H9 (cell line): Measurements from ENCODE around the gene CSF1R. TPM values are rescaled to one million over a fixed set of nuclear protein-coding genes. Genes with fewer than 3 reads are reported as not detected.

Source experiments
- DNase-seq: peaks from one replicate; pipeline ENCODE4 v3.0.0-alpha.2; 2017
- H2AFZ ChIP-seq: one replicate; pipeline ENCODE4 v1.6.1; 2013; ENCODE audit warnings: mild to moderate bottlenecking, low read length, control low read depth, moderate library complexity
- H2AK5ac ChIP-seq: 2 replicates; pipeline ENCODE4 v1.6.1; 2013; ENCODE audit warnings: low read length, control low read depth, mixed read lengths; ENCODE audit not compliant: insufficient read length
- H2BK120ac ChIP-seq: one replicate; pipeline ENCODE4 v1.6.1; 2013; ENCODE audit warnings: low read depth, mild to moderate bottlenecking, low read length, control low read depth, inconsistent platforms; ENCODE audit not compliant: poor library complexity, severe bottlenecking
- H2BK12ac ChIP-seq: 2 replicates; pipeline ENCODE4 v1.6.1; 2013; ENCODE audit warnings: low read length, control low read depth, mixed read lengths, low read depth; ENCODE audit not compliant: insufficient read length
- H2BK15ac ChIP-seq: 2 replicates; pipeline ENCODE4 v1.6.1; 2013; ENCODE audit warnings: low read depth, low read length, control low read depth
- H2BK20ac ChIP-seq: one replicate; pipeline ENCODE4 v1.6.1; 2013; ENCODE audit warnings: low read depth, mild to moderate bottlenecking, low read length, control low read depth, inconsistent platforms; ENCODE audit not compliant: poor library complexity, severe bottlenecking
- H2BK5ac ChIP-seq: 2 replicates; pipeline ENCODE4 v1.6.1; 2013; ENCODE audit warnings: low read length, control low read depth, mixed read lengths; ENCODE audit not compliant: insufficient read length
- H3K14ac ChIP-seq: 2 replicates; pipeline ENCODE4 v1.6.1; 2013; ENCODE audit warnings: low read length, control low read depth; ENCODE audit not compliant: insufficient read depth
- H3K18ac ChIP-seq: 2 replicates; pipeline ENCODE4 v1.6.1; 2013; ENCODE audit warnings: low read depth, mild to moderate bottlenecking, mixed read lengths, low read length, control low read depth; ENCODE audit not compliant: insufficient read length
- H3K23ac ChIP-seq: 2 replicates; pipeline ENCODE4 v1.6.1; 2013; ENCODE audit warnings: low read length, control low read depth, mixed read lengths, low read depth; ENCODE audit not compliant: insufficient read length
- H3K23me2 ChIP-seq: 2 replicates; pipeline ENCODE4 v1.6.1; 2013; ENCODE audit warnings: low read depth, mild to moderate bottlenecking, mixed read lengths, low read length, control low read depth; ENCODE audit not compliant: insufficient read length, poor library complexity, severe bottlenecking
- H3K27ac ChIP-seq: 2 replicates; pipeline ENCODE4 v1.5.1; 2013; ENCODE audit warnings: low read length, control low read depth, mixed read lengths, low read depth; ENCODE audit not compliant: insufficient read length
- H3K27me3 ChIP-seq: 2 replicates; pipeline ENCODE4 v1.6.1; 2013; ENCODE audit warnings: low read length, control low read depth, inconsistent platforms; ENCODE audit not compliant: insufficient read depth
- H3K4ac ChIP-seq: 2 replicates; pipeline ENCODE4 v1.6.1; 2013; ENCODE audit warnings: low read depth, mild to moderate bottlenecking, control low read depth, inconsistent platforms, low read length, moderate library complexity
- H3K4me1 ChIP-seq: 2 replicates; pipeline ENCODE4 v1.6.1; 2013; ENCODE audit warnings: low read length, control low read depth, inconsistent platforms; ENCODE audit not compliant: insufficient read depth
- H3K4me2 ChIP-seq: 2 replicates; pipeline ENCODE4 v1.6.1; 2013; ENCODE audit warnings: low read length, control low read depth, mixed read lengths; ENCODE audit not compliant: insufficient read length, insufficient read depth
- H3K56ac ChIP-seq: 2 replicates; pipeline ENCODE4 v1.6.1; 2013; ENCODE audit warnings: low read depth, mild to moderate bottlenecking, mixed read lengths, low read length, control low read depth; ENCODE audit not compliant: insufficient read length
- H3K79me1 ChIP-seq: 2 replicates; pipeline ENCODE4 v1.6.1; 2013; ENCODE audit warnings: low read depth, mild to moderate bottlenecking, moderate library complexity, low read length, control low read depth, inconsistent platforms; ENCODE audit not compliant: insufficient read depth, poor library complexity, severe bottlenecking
- H3K79me2 ChIP-seq: 2 replicates; pipeline ENCODE4 v1.6.1; 2013; ENCODE audit warnings: low read length, control low read depth, inconsistent platforms; ENCODE audit not compliant: insufficient read depth
- H3K9ac ChIP-seq: 2 replicates; pipeline ENCODE4 v1.6.1; 2013; ENCODE audit warnings: low read length, control low read depth, mixed read lengths; ENCODE audit not compliant: insufficient read length; ENCODE audit errors: extremely low read depth
- H3K9me3 ChIP-seq: one replicate; pipeline ENCODE4 v1.6.1; 2013; ENCODE audit warnings: low read depth, low read length, inconsistent platforms; ENCODE audit not compliant: control insufficient read depth
- H3T11ph ChIP-seq: one replicate; pipeline ENCODE4 v1.6.1; 2013; ENCODE audit warnings: mild to moderate bottlenecking, low read length, control low read depth, inconsistent platforms
- H4K20me1 ChIP-seq: one replicate; pipeline ENCODE4 v1.6.1; 2013; ENCODE audit not compliant: control insufficient read depth, insufficient read length, insufficient read depth
- H4K5ac ChIP-seq: 2 replicates; pipeline ENCODE4 v1.6.1; 2013; ENCODE audit warnings: low read depth, mild to moderate bottlenecking, mixed read lengths, low read length, control low read depth; ENCODE audit not compliant: insufficient read length
- H4K8ac ChIP-seq: replicated peaks from 2 replicates; pipeline ENCODE4 v1.6.1; 2013; ENCODE audit warnings: low read length, control low read depth, mixed read lengths, low read depth; ENCODE audit not compliant: insufficient read length
- H4K91ac ChIP-seq: 2 replicates; pipeline ENCODE4 v1.6.1; 2013; ENCODE audit warnings: low read depth, mild to moderate bottlenecking, moderate library complexity, mixed read lengths, low read length, control low read depth; ENCODE audit not compliant: insufficient read length
- H3K27ac Mint-ChIP-seq, 3 experiments: 2 replicates in 2 of 3; 3 replicates in 1 of 3; pipeline ENCODE4 v1.8.0; 2020 to 2021; ENCODE audit warnings: mixed read lengths in 3 of 3, mild to moderate bottlenecking in 1 of 3, moderate library complexity in 1 of 3
- H3K27me3 Mint-ChIP-seq: 2 replicates; pipeline ENCODE4 v1.8.0; 2021; ENCODE audit warnings: low read depth, mild to moderate bottlenecking, moderate library complexity, mixed read lengths
- H3K36me3 Mint-ChIP-seq, 3 experiments: 2 replicates in 2 of 3; 3 replicates in 1 of 3; pipeline ENCODE4 v1.8.0; 2020 to 2021; ENCODE audit warnings: low read depth in 3 of 3, mixed read lengths in 3 of 3; ENCODE audit not compliant: insufficient read depth in 1 of 3
- H3K4me1 Mint-ChIP-seq, 2 experiments: 2 replicates each; pipeline ENCODE4 v1.8.0; 2020; ENCODE audit warnings: mixed read lengths in 2 of 2
- H3K4me3 Mint-ChIP-seq, 2 experiments: 2 replicates in 1 of 2; 3 replicates in 1 of 2; pipeline ENCODE4 v1.8.0; 2020 to 2021; ENCODE audit warnings: mild to moderate bottlenecking in 2 of 2, mixed read lengths in 2 of 2, moderate library complexity in 1 of 2
- H3K9me3 Mint-ChIP-seq, 2 experiments: 2 replicates in 1 of 2; 3 replicates in 1 of 2; pipeline ENCODE4 v1.8.0; 2020; ENCODE audit warnings: mild to moderate bottlenecking in 2 of 2, mixed read lengths in 2 of 2, moderate library complexity in 1 of 2
- WGBS: extraction: QIAGEN DNeasy Blood & Tissue Kit; methylation state at CpG from one replicate; pipeline ENCODE4 v1.1.7; 2013; ENCODE audit warnings: missing lambda C conversion rate, low lambda C conversion rate, mixed read lengths; ENCODE audit not compliant: insufficient read length; ENCODE audit errors: extremely low coverage; 5-methylcytosine and 5-hydroxymethylcytosine counted together
- total RNA-seq: library from RNA; stranded (reverse); gene quantifications from 2 replicates; pipeline ENCODE4 v1.2.1, GENCODE V29; 2021
- TF ChIP-seq, protein P1 (sequence below): fragments of 200-600 bp; sonication (generic); conservative IDR thresholded peaks from 3 replicates; pipeline ENCODE4 v1.8.0; 2021; ENCODE audit warnings: antibody characterized with exemption, mild to moderate bottlenecking

CSF1R gene
- total RNA-seq, 1 experiment from 2014 or later = 0.13 TPM

DNA sequence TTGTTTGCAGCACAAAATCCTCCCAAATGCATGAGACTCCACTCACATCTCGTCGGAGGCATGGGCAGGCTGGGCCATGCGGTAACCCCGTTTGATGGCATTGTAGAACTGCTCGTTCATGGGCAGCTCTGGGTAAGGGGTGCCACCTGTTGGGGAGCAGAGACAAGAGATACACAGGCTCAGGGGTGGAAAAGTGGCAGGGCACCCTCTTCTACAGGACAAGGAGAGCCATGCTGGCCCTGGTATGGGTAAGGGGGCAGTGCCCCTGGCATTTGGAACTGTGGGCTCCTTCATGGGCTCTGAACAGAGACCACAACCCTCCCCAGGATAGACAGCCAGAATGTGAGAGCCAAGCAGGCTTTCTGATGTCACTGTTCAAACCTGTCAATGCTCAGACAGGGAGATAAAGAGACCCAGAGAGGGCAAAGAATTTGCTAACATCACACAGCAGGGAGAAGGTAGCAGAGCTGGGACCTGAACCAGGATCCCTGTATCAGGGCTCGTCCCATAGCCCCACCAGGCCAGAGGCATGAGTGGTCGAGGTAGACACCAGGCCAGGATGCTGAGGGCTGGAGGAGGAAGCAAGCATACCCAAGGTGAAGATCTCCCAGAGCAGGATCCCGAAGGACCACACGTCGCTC lies 33.2 kb upstream of the CSF1R start:
- Histone ChIP-seq H3K56ac (no peak overlapping the region), H3K79me2 (no peaks in the 10 kb centered on the region), H3K14ac (no peak overlapping the region), H3K4ac (no peak overlapping the region), H3K18ac (no peak overlapping the region), H3K27me3 (no peaks in the 10 kb centered on the region), H4K8ac (no peak overlapping the region), H4K20me1 (no peaks in the 10 kb centered on the region), H4K91ac (no peak overlapping the region), H3T11ph (no peak overlapping the region), H3K9me3 (no peaks in the 10 kb centered on the region), H3K9ac (no peak overlapping the region), H4K5ac (no peak overlapping the region), H3K23ac (no peak overlapping the region), H2BK20ac (no peak overlapping the region), H3K27ac (no peak overlapping the region), H2AK5ac (no peak overlapping the region), H3K4me2 (no peak overlapping the region), H3K4me1 (no peaks in the 10 kb centered on the region), H2BK12ac (no peak overlapping the region), H2AFZ (no peak overlapping the region), H3K79me1 (no peaks in the 10 kb centered on the region), H2BK5ac (no peak overlapping the region), H3K23me2 (no peaks in the 10 kb centered on the region), H2BK15ac (no peak overlapping the region), H2BK120ac (no peak overlapping the region)
- Mint-ChIP-seq H3K36me3 (no peaks in the 10 kb centered on the region), H3K4me3 (no peak overlapping the region), H3K4me1 (peaks cover 11 to 20% of the 10 kb centered on the region in 2 experiments), H3K27me3 (peaks cover 7% of the 10 kb centered on the region), H3K9me3 (no peaks in the 10 kb centered on the region), H3K27ac (no peak overlapping the region)
- TF ChIP-seq, protein P1, sequence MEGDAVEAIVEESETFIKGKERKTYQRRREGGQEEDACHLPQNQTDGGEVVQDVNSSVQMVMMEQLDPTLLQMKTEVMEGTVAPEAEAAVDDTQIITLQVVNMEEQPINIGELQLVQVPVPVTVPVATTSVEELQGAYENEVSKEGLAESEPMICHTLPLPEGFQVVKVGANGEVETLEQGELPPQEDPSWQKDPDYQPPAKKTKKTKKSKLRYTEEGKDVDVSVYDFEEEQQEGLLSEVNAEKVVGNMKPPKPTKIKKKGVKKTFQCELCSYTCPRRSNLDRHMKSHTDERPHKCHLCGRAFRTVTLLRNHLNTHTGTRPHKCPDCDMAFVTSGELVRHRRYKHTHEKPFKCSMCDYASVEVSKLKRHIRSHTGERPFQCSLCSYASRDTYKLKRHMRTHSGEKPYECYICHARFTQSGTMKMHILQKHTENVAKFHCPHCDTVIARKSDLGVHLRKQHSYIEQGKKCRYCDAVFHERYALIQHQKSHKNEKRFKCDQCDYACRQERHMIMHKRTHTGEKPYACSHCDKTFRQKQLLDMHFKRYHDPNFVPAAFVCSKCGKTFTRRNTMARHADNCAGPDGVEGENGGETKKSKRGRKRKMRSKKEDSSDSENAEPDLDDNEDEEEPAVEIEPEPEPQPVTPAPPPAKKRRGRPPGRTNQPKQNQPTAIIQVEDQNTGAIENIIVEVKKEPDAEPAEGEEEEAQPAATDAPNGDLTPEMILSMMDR = no peak
- no CpG with 5 or more reads among the region's 10 CpGs for WGBS
- DNase-seq = no peak
